ENCODE measurements around the gene STOML1.

DNA sequence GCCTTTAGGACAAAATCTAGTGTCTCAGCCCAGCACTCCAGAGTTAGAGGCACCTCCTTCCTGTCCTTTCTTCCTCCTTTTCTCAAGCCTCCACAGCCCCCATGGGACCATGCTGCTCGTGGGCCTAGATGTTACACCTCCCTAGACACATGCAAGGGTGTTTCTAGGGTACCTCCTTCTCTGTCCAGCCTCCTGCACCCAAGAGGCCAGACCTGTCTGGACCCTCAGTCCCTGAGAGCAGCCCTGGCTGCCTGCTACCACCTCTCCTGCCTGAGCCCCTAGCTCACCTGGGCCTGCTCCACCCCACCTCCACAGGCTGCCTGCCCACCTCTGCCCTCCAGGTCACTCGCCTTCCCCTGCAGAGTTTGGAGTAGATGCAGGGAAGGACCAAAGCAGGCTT lies 60.7 kb downstream of the STOML1 start:
- TF ChIP-seq POLR2A (IDR thresholded peaks at IDR 0.05; ENCODE audit: low read depth, low read length) (no peak), HDAC6 (IDR thresholded peaks at IDR 0.05; ENCODE audit: unreplicated experiment) (no peak), BACH1 (IDR thresholded peaks at IDR 0.05; ENCODE audit: borderline replicate concordance) (no peak)
- TF ChIP-seq, protein P1, sequence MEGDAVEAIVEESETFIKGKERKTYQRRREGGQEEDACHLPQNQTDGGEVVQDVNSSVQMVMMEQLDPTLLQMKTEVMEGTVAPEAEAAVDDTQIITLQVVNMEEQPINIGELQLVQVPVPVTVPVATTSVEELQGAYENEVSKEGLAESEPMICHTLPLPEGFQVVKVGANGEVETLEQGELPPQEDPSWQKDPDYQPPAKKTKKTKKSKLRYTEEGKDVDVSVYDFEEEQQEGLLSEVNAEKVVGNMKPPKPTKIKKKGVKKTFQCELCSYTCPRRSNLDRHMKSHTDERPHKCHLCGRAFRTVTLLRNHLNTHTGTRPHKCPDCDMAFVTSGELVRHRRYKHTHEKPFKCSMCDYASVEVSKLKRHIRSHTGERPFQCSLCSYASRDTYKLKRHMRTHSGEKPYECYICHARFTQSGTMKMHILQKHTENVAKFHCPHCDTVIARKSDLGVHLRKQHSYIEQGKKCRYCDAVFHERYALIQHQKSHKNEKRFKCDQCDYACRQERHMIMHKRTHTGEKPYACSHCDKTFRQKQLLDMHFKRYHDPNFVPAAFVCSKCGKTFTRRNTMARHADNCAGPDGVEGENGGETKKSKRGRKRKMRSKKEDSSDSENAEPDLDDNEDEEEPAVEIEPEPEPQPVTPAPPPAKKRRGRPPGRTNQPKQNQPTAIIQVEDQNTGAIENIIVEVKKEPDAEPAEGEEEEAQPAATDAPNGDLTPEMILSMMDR (IDR thresholded peaks at IDR 0.05 in 2 of 3, conservative IDR thresholded peaks at IDR 0.05 in 1 of 3; ENCODE audit: control insufficient read depth in 2 of 3, extremely low read depth in 1 of 3, insufficient read depth in 1 of 3, low read depth in 3 of 3, low read length in 3 of 3), result no peak
- TF ChIP-seq, protein P2, sequence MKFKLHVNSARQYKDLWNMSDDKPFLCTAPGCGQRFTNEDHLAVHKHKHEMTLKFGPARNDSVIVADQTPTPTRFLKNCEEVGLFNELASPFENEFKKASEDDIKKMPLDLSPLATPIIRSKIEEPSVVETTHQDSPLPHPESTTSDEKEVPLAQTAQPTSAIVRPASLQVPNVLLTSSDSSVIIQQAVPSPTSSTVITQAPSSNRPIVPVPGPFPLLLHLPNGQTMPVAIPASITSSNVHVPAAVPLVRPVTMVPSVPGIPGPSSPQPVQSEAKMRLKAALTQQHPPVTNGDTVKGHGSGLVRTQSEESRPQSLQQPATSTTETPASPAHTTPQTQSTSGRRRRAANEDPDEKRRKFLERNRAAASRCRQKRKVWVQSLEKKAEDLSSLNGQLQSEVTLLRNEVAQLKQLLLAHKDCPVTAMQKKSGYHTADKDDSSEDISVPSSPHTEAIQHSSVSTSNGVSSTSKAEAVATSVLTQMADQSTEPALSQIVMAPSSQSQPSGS (IDR thresholded peaks at IDR 0.05; ENCODE audit: low read length), result no peak
